Hepatocyte (in vitro differentiated cells): ENCODE results near the gene TMEM185B. TPM values are rescaled to one million over a fixed set of nuclear protein-coding genes. Genes with fewer than 3 reads are reported as not detected.
A peak's percentile ranks its signal among the peaks of the same experiment; 100 is the strongest.

Source experiments
- DNase-seq: peaks from one replicate; pipeline ENCODE4 v3.0.0-alpha.2; 2016; ENCODE audit warnings: low spot score
- H2AFZ ChIP-seq: fragments of 200-600 bp; sonication (generic); 2 replicates; pipeline ENCODE4 v1.6.0; 2016; ENCODE audit warnings: antibody characterized with exemption, mild to moderate bottlenecking
- H3K27ac ChIP-seq: fragments of 200-600 bp; sonication (generic); 2 replicates; pipeline ENCODE4 v1.5.1; 2016; ENCODE audit warnings: mild to moderate bottlenecking
- H3K27me3 ChIP-seq: fragments of 200-600 bp; sonication (generic); 2 replicates; pipeline ENCODE4 v1.6.1; 2016
- H3K36me3 ChIP-seq: fragments of 200-600 bp; sonication (generic); replicated peaks from 2 replicates; pipeline ENCODE4 v1.5.1; 2016; ENCODE audit warnings: low read depth; ENCODE audit not compliant: insufficient read depth
- H3K4me1 ChIP-seq: fragments of 200-600 bp; sonication (generic); 2 replicates; pipeline ENCODE4 v1.5.1; 2016; ENCODE audit warnings: mild to moderate bottlenecking, moderate library complexity; ENCODE audit not compliant: insufficient read depth
- H3K4me2 ChIP-seq: fragments of 200-600 bp; sonication (generic); 2 replicates; pipeline ENCODE4 v1.6.0; 2016
- H3K4me3 ChIP-seq: fragments of 200-600 bp; sonication (generic); 2 replicates; pipeline ENCODE4 v1.5.1; 2016; ENCODE audit warnings: mild to moderate bottlenecking
- H3K79me2 ChIP-seq: fragments of 200-600 bp; sonication (generic); 2 replicates; pipeline ENCODE4 v1.6.0; 2017; ENCODE audit warnings: mild to moderate bottlenecking
- H3K9me2 ChIP-seq: fragments of 200-600 bp; sonication (generic); replicated peaks from 2 replicates; pipeline ENCODE4 v1.6.0; 2017; ENCODE audit warnings: mild to moderate bottlenecking; ENCODE audit not compliant: insufficient read depth
- H3K9me3 ChIP-seq: fragments of 200-600 bp; sonication (generic); 2 replicates; pipeline ENCODE4 v1.5.1; 2016; ENCODE audit warnings: low read depth, mild to moderate bottlenecking
- H4K20me1 ChIP-seq: fragments of 200-600 bp; sonication (generic); 2 replicates; pipeline ENCODE4 v1.6.0; 2016; ENCODE audit warnings: mild to moderate bottlenecking; ENCODE audit not compliant: insufficient read depth, poor library complexity, severe bottlenecking
- CTCF ChIP-seq: fragments of 200-600 bp; sonication (generic); IDR thresholded peaks from 2 replicates; pipeline ENCODE4 v1.5.1; 2016; ENCODE audit warnings: antibody characterized with exemption, mild to moderate bottlenecking; ENCODE audit not compliant: poor library complexity
- EZH2 ChIP-seq: fragments of 200-600 bp; sonication (generic); IDR thresholded peaks from 2 replicates; pipeline ENCODE4 v1.6.1; 2016; ENCODE audit warnings: antibody characterized with exemption, mild to moderate bottlenecking, borderline replicate concordance
- EZH2phosphoT487 ChIP-seq: fragments of 200-600 bp; sonication (generic); IDR thresholded peaks from one replicate; pipeline ENCODE4 v1.6.1; 2018; ENCODE audit warnings: antibody characterized with exemption, mild to moderate bottlenecking, low read depth, moderate library complexity; ENCODE audit not compliant: unreplicated experiment, severe bottlenecking
- WGBS: methylation state at CpG from one replicate; pipeline ENCODE4 v1.1.6; 2016; ENCODE audit warnings: low lambda C conversion rate; ENCODE audit errors: missing lambda C conversion rate; 5-methylcytosine and 5-hydroxymethylcytosine counted together
- polyA plus RNA-seq: library from polyadenylated mRNA; unstranded; fragments of >200 nt; fragmentation: Nextera tagmentation; extraction: Ambion mirVana; gene quantifications from 2 replicates; pipeline ENCODE4 v1.2.1, GENCODE V29; 2016
- total RNA-seq: library from RNA; depleted of rRNA; stranded (reverse); fragments of >200 nt; gene quantifications from 2 replicates; pipeline ENCODE4 v1.2.3, GENCODE V29; 2014

The TMEM185B gene
- total and polyA plus RNA-seq, 2 experiments from 2014 or later = 24.0 to 26.2 TPM

GRCh38 chr2:120252225-120253020 lies 29.2 kb upstream of the TMEM185B start, which contains the start of gene RALB:
RALB (plus strand) TSS chr2:120252852; CDS start chr2:120278665, 25,813 bp downstream.
- Histone ChIP-seq H3K27ac (peak within 1 kb of the TSS; percentile 88), H3K79me2 (peaks cover 38% of the 10 kb centered on the region), H3K4me2 (peak within 1 kb of the TSS; percentile 85), H3K27me3 (no peaks in the 10 kb centered on the region), H3K4me1 (peaks cover 4% of the 10 kb centered on the region), H3K36me3 (no peaks in the 10 kb centered on the region), H4K20me1 (peaks cover 5% of the 10 kb centered on the region), H2AFZ (peak within 1 kb of the TSS; percentile 73), H3K9me2 (no peaks in the 10 kb centered on the region), H3K9me3 (no peaks in the 10 kb centered on the region), H3K4me3 (peak within 1 kb of the TSS; percentile 68)
- peak; percentile 99 for DNase-seq
- under 1% methylated on average over 32 of the region's 71 CpGs for WGBS
- TF ChIP-seq EZH2phosphoT487 = no peak
- no peak for TF ChIP-seq EZH2
- TF ChIP-seq CTCF = no peak

GRCh38 chr2:120251880-120252224 lies 28.7 kb upstream of the TMEM185B start:
- peak overlapping the region; percentile 23 for H2AFZ ChIP-seq

GRCh38 chr2:120251078-120251477 lies 27.9 kb upstream of the TMEM185B start:
- Histone ChIP-seq H2AFZ (no peak overlapping the region), H3K4me2 (no peak overlapping the region), H3K27ac (no peak overlapping the region), H3K27me3 (no peaks in the 10 kb centered on the region), H4K20me1 (no peaks in the 10 kb centered on the region), H3K9me2 (no peaks in the 10 kb centered on the region), H3K36me3 (no peaks in the 10 kb centered on the region), H3K9me3 (no peaks in the 10 kb centered on the region), H3K4me3 (no peak overlapping the region), H3K4me1 (peaks cover 17% of the 10 kb centered on the region), H3K79me2 (peaks cover 24% of the 10 kb centered on the region)
- no peak for DNase-seq
- 75% methylated on average over 3 of the region's 3 CpGs for WGBS
- no peak for TF ChIP-seq EZH2
- TF ChIP-seq CTCF = no peak
- TF ChIP-seq EZH2phosphoT487 = no peak

More at GRCh38 chr2:120251880-120252224, 28.7 kb upstream of the TMEM185B start:
- Histone ChIP-seq H3K4me2 (peak overlapping the region; percentile 78), H4K20me1 (no peaks in the 10 kb centered on the region), H3K9me2 (no peaks in the 10 kb centered on the region), H3K4me3 (peak overlapping the region; percentile 40), H3K79me2 (peaks cover 32% of the 10 kb centered on the region), H3K9me3 (no peaks in the 10 kb centered on the region), H3K27me3 (no peaks in the 10 kb centered on the region), H3K27ac (peak overlapping the region; percentile 40), H3K4me1 (peaks cover 9% of the 10 kb centered on the region), H3K36me3 (no peaks in the 10 kb centered on the region)
- TF ChIP-seq EZH2 (no peak), EZH2phosphoT487 (no peak), CTCF (no peak)
- no peak for DNase-seq
- 7% methylated on average over 6 of the region's 6 CpGs for WGBS
